Mesendoderm (in vitro differentiated cells): ENCODE results near the gene ANKLE2.

Experiments used
- DNase-seq: peaks from one replicate; pipeline ENCODE4 v3.0.0; 2013
- H2AK5ac ChIP-seq: 2 replicates; pipeline ENCODE4 v1.6.1; 2013; ENCODE audit warnings: low read length, inconsistent platforms
- H2BK120ac ChIP-seq: 2 replicates; pipeline ENCODE4 v1.6.1; 2013; ENCODE audit warnings: low read depth, mild to moderate bottlenecking, low read length, moderate library complexity, mixed read lengths
- H2BK15ac ChIP-seq: replicated peaks from 2 replicates; pipeline ENCODE4 v1.6.1; 2013; ENCODE audit warnings: low read depth, mild to moderate bottlenecking, moderate library complexity
- H2BK5ac ChIP-seq: 2 replicates; pipeline ENCODE4 v1.6.1; 2013; ENCODE audit warnings: low read length, inconsistent platforms
- H3K18ac ChIP-seq: 2 replicates; pipeline ENCODE4 v1.6.1; 2013; ENCODE audit warnings: mild to moderate bottlenecking, low read length, mixed read lengths
- H3K23ac ChIP-seq: one replicate; pipeline ENCODE4 v1.6.1; 2013; ENCODE audit warnings: low read length
- H3K27ac ChIP-seq: 2 replicates; pipeline ENCODE4 v1.5.1; 2013; ENCODE audit warnings: low read depth, mild to moderate bottlenecking, inconsistent platforms, low read length, moderate library complexity
- H3K27me3 ChIP-seq: 2 replicates; pipeline ENCODE4 v1.6.1; 2013; ENCODE audit warnings: low read length, control low read depth, mild to moderate bottlenecking, inconsistent platforms; ENCODE audit not compliant: insufficient read depth, poor library complexity
- H3K36me3 ChIP-seq: 2 replicates; pipeline ENCODE4 v1.6.1; 2013; ENCODE audit warnings: low read length, inconsistent platforms; ENCODE audit not compliant: control insufficient read depth, insufficient read depth
- H3K4ac ChIP-seq: one replicate; pipeline ENCODE4 v1.6.1; 2013; ENCODE audit warnings: low read depth, mild to moderate bottlenecking, low read length, moderate library complexity
- H3K4me1 ChIP-seq: 2 replicates; pipeline ENCODE4 v1.6.1; 2013; ENCODE audit warnings: low read depth, low read length, inconsistent platforms; ENCODE audit not compliant: control insufficient read depth
- H3K4me2 ChIP-seq: 2 replicates; pipeline ENCODE4 v1.6.1; 2013; ENCODE audit warnings: low read length
- H3K4me3 ChIP-seq: 2 replicates; pipeline ENCODE4 v1.5.1; 2013; ENCODE audit warnings: mild to moderate bottlenecking, low read length
- H3K56ac ChIP-seq: one replicate; pipeline ENCODE4 v1.6.1; 2013; ENCODE audit warnings: low read length
- H3K79me1 ChIP-seq: 2 replicates; pipeline ENCODE4 v1.6.1; 2013; ENCODE audit warnings: low read length, inconsistent platforms
- H3K79me2 ChIP-seq: 2 replicates; pipeline ENCODE4 v1.6.1; 2013; ENCODE audit warnings: mild to moderate bottlenecking, low read length; ENCODE audit not compliant: control insufficient read depth, insufficient read depth
- H3K9ac ChIP-seq: 2 replicates; pipeline ENCODE4 v1.6.1; 2013; ENCODE audit warnings: low read length, inconsistent platforms
- H4K5ac ChIP-seq: one replicate; pipeline ENCODE4 v1.6.1; 2013; ENCODE audit warnings: low read length
- H4K8ac ChIP-seq: one replicate; pipeline ENCODE4 v1.6.1; 2013; ENCODE audit warnings: low read depth, mild to moderate bottlenecking, control low read depth, low read length, moderate library complexity
- WGBS: extraction: QIAGEN DNeasy Blood & Tissue Kit; methylation state at CpG from one replicate; pipeline ENCODE4 v1.1.7; 2013; ENCODE audit warnings: low lambda C conversion rate, missing lambda C conversion rate; ENCODE audit not compliant: insufficient coverage; ENCODE audit errors: extremely low coverage; 5-methylcytosine and 5-hydroxymethylcytosine counted together

Gene ANKLE2

GRCh38 chr12:132748319-132748718, 13.3 kb downstream of the ANKLE2 start:
- Histone ChIP-seq H3K4me3 (no peak overlapping the region), H3K27me3 (no peaks in the 10 kb centered on the region), H3K36me3 (peaks cover 35% of the 10 kb centered on the region), H3K18ac (no peak overlapping the region), H3K79me2 (peaks cover 16% of the 10 kb centered on the region), H2BK15ac (no peak overlapping the region), H3K56ac (no peak overlapping the region), H3K79me1 (peaks cover 16% of the 10 kb centered on the region), H3K23ac (no peak overlapping the region), H3K4me1 (no peaks in the 10 kb centered on the region), H3K4me2 (no peak overlapping the region), H2AK5ac (no peak overlapping the region), H4K5ac (no peak overlapping the region), H3K9ac (no peak overlapping the region), H3K4ac (no peak overlapping the region), H4K8ac (no peak overlapping the region), H3K27ac (no peak overlapping the region), H2BK5ac (no peak overlapping the region), H2BK120ac (no peak overlapping the region)
- DNase-seq = no peak
- WGBS = no CpG with 5 or more reads among the region's 10 CpGs

GRCh38 chr12:132747896-132748295, 13.7 kb downstream of the ANKLE2 start:
- H3K18ac ChIP-seq = no peak overlapping the region
- H3K36me3 ChIP-seq = peaks cover 35% of the 10 kb centered on the region
- no peak overlapping the region for H3K23ac ChIP-seq
- no CpG with 5 or more reads among the region's 22 CpGs for WGBS
- H3K9ac ChIP-seq = no peak overlapping the region
- no peak overlapping the region for H4K5ac ChIP-seq
- H3K4me2 ChIP-seq = no peak overlapping the region
- peaks cover 14% of the 10 kb centered on the region for H3K79me2 ChIP-seq
- no peak overlapping the region for H2BK5ac ChIP-seq
- no peaks in the 10 kb centered on the region for H3K27me3 ChIP-seq
- peaks cover 17% of the 10 kb centered on the region for H3K79me1 ChIP-seq
- no peaks in the 10 kb centered on the region for H3K4me1 ChIP-seq
- no peak overlapping the region for H3K4ac ChIP-seq
- H2AK5ac ChIP-seq = no peak overlapping the region
- H3K27ac ChIP-seq = no peak overlapping the region
- H3K56ac ChIP-seq = no peak overlapping the region
- DNase-seq = no peak
- no peak overlapping the region for H2BK120ac ChIP-seq
- no peak overlapping the region for H4K8ac ChIP-seq
- no peak overlapping the region for H2BK15ac ChIP-seq
- no peak overlapping the region for H3K4me3 ChIP-seq

- Histone ChIP-seq H2BK5ac (no peak overlapping the region), H2BK120ac (no peak overlapping the region), H3K4me1 (no peaks in the 10 kb centered on the region), H3K4me2 (no peak overlapping the region), H3K27me3 (no peaks in the 10 kb centered on the region), H2BK15ac (no peak overlapping the region), H2AK5ac (no peak overlapping the region), H3K23ac (no peak overlapping the region), H3K18ac (no peak overlapping the region), H3K36me3 (peaks cover 40% of the 10 kb centered on the region), H3K27ac (no peak overlapping the region), H3K56ac (no peak overlapping the region), H3K79me2 (peaks cover 19% of the 10 kb centered on the region), H3K4me3 (no peak overlapping the region), H3K9ac (no peak overlapping the region), H4K5ac (no peak overlapping the region), H4K8ac (no peak overlapping the region), H3K79me1 (peaks cover 22% of the 10 kb centered on the region), H3K4ac (no peak overlapping the region)
- no CpG with 5 or more reads among the region's 11 CpGs for WGBS
- no peak for DNase-seq
These were observed 14.2 kb downstream of the ANKLE2 start for GRCh38 chr12:132747395-132747794.

- Histone ChIP-seq H3K4ac (no peak overlapping the region), H2AK5ac (no peak overlapping the region), H3K36me3 (peaks cover 42% of the 10 kb centered on the region), H2BK5ac (no peak overlapping the region), H3K4me3 (no peak overlapping the region), H3K4me2 (no peak overlapping the region), H3K4me1 (no peaks in the 10 kb centered on the region), H3K79me2 (peaks cover 19% of the 10 kb centered on the region), H3K27me3 (no peaks in the 10 kb centered on the region), H3K18ac (no peak overlapping the region), H3K79me1 (peaks cover 23% of the 10 kb centered on the region), H2BK120ac (no peak overlapping the region), H4K8ac (no peak overlapping the region), H4K5ac (no peak overlapping the region), H3K9ac (no peak overlapping the region), H3K27ac (no peak overlapping the region), H2BK15ac (no peak overlapping the region), H3K23ac (no peak overlapping the region), H3K56ac (no peak overlapping the region)
- DNase-seq = no peak
- WGBS = no CpG with 5 or more reads among the region's 3 CpGs
These were observed 15.0 kb downstream of the ANKLE2 start for GRCh38 chr12:132746613-132747012.

GRCh38 chr12:132743831-132744230, 17.8 kb downstream of the ANKLE2 start:
- Histone ChIP-seq H3K4me1 (no peaks in the 10 kb centered on the region), H3K79me1 (peaks cover 26% of the 10 kb centered on the region), H2AK5ac (no peak overlapping the region), H3K4me3 (no peak overlapping the region), H2BK15ac (no peak overlapping the region), H3K36me3 (peaks cover 48% of the 10 kb centered on the region), H4K5ac (no peak overlapping the region), H3K56ac (no peak overlapping the region), H4K8ac (no peak overlapping the region), H3K18ac (no peak overlapping the region), H3K27ac (no peak overlapping the region), H3K4me2 (no peak overlapping the region), H3K27me3 (no peaks in the 10 kb centered on the region), H3K79me2 (peaks cover 19% of the 10 kb centered on the region), H2BK5ac (no peak overlapping the region), H2BK120ac (no peak overlapping the region), H3K4ac (no peak overlapping the region), H3K9ac (no peak overlapping the region), H3K23ac (no peak overlapping the region)
- no CpG with 5 or more reads among the region's 13 CpGs for WGBS
- DNase-seq = no peak

- no peak overlapping the region for H3K4me2 ChIP-seq
- H2BK120ac ChIP-seq = no peak overlapping the region
These were observed 20.0 kb downstream of the ANKLE2 start for GRCh38 chr12:132741620-132742019.

More at GRCh38 chr12:132741620-132742019, 20.0 kb downstream of the ANKLE2 start:
- H2AK5ac ChIP-seq = no peak overlapping the region
- H3K36me3 ChIP-seq = peaks cover 40% of the 10 kb centered on the region
- no peak overlapping the region for H3K4ac ChIP-seq
- H3K18ac ChIP-seq = no peak overlapping the region
- no CpG with 5 or more reads among the region's 8 CpGs for WGBS
- H3K27ac ChIP-seq = no peak overlapping the region
- H3K79me1 ChIP-seq = peaks cover 26% of the 10 kb centered on the region
- H3K4me3 ChIP-seq = no peak overlapping the region
- H4K8ac ChIP-seq = no peak overlapping the region
- peaks cover 19% of the 10 kb centered on the region for H3K79me2 ChIP-seq
- H4K5ac ChIP-seq = no peak overlapping the region
- no peak overlapping the region for H3K9ac ChIP-seq
- H2BK15ac ChIP-seq = no peak overlapping the region
- DNase-seq = no peak
- no peaks in the 10 kb centered on the region for H3K27me3 ChIP-seq
- no peak overlapping the region for H2BK5ac ChIP-seq
- H3K4me1 ChIP-seq = no peaks in the 10 kb centered on the region
- no peak overlapping the region for H3K23ac ChIP-seq
- no peak overlapping the region for H3K56ac ChIP-seq
